Lower leg skin (tissue), 4 donors: ENCODE data around the gene OGFOD2. TPM values are rescaled to one million over a fixed set of nuclear protein-coding genes. Genes with fewer than 3 reads are reported as not detected.

Experiments used
- DNase-seq, 2 donors: peaks; one replicate each; pipeline ENCODE4 v3.0.0-alpha.2; 2019; ENCODE audit warnings: low spot score in 2 of 2
- H3K4me3 ChIP-seq: fragments of 200-600 bp; sonication (generic); 2 replicates; pipeline ENCODE4 v1.5.1; 2017; ENCODE audit warnings: mild to moderate bottlenecking, low read depth; ENCODE audit not compliant: poor library complexity, severe bottlenecking
- CTCF ChIP-seq, 3 donors: fragments of 450-650 bp; IDR thresholded peaks; one replicate each; pipeline ENCODE4 v1.5.1; 2016; ENCODE audit warnings: antibody characterized with exemption in 3 of 3, mild to moderate bottlenecking in 3 of 3, moderate library complexity in 2 of 3
- POLR2A ChIP-seq, 2 donors: fragments of 450-650 bp; IDR thresholded peaks; one replicate each; pipeline ENCODE4 v1.6.1; 2016 to 2017; ENCODE audit warnings: antibody characterized with exemption in 2 of 2, mild to moderate bottlenecking in 1 of 2, moderate library complexity in 1 of 2
- WGBS, 2 donors: methylation state at CpG; one replicate each; pipeline ENCODE4 v1.1.5; 2018; 5-methylcytosine and 5-hydroxymethylcytosine counted together
- intact Hi-C: fragments of 100-400 bp; cut with DNase I; formaldehyde crosslinking; loops from one replicate; pipeline ENCODE4 v1.15.0; 2023; ENCODE audit warnings: low total_unique reads
- total RNA-seq, 4 donors: library from RNA; depleted of rRNA; stranded (reverse); fragments of >200 nt; gene quantifications; one replicate each; pipeline ENCODE4 v1.1.0, GENCODE V29; 2016

The OGFOD2 gene
- total RNA-seq, 4 donors from 2014 or later, result 6.6 to 14.1 (median 13.0) TPM

GRCh38 chr12:123000578-123000977 is 25.5 kb downstream of the OGFOD2 start:
- TF ChIP-seq CTCF (IDR thresholded peaks at IDR 0.05) (no peak), POLR2A (IDR thresholded peaks at IDR 0.05) (no peak)
- DNase-seq, result no peak
- WGBS, 2 donors, result 91 to 96% methylated on average over 9 of the region's 10 CpGs
- intact Hi-C loops, result no loop called here
- no peak overlapping the region for H3K4me3 ChIP-seq

DNA sequence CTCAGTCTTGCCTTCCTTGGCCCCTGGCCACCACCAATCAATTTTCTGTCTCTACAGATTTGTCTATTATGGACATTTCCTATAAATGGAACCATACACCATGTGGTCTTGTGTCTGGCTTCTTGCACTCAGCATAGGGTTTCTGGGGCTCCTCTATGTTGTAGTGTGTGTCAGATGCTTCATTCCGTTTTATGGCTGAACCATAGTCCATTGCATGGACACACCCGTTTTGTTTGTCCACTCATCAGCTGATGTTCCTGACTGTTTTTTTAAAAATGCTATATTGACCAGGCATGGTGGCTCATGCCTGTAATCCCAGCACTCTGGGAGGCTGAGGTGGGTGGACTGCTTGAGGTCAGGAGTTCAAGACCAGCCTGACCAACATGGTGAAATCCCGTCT is 26.4 kb downstream of the OGFOD2 start:
- DNase-seq, result no peak
- intact Hi-C loops, result no loop called here
- WGBS, 2 donors, result 94 to 96% methylated on average over 3 of the region's 3 CpGs
- no peak for TF ChIP-seq POLR2A (IDR thresholded peaks at IDR 0.05)
- TF ChIP-seq CTCF (IDR thresholded peaks at IDR 0.05), result no peak
- H3K4me3 ChIP-seq, result no peak overlapping the region

- intact Hi-C loops, result no loop called here
- TF ChIP-seq POLR2A (IDR thresholded peaks at IDR 0.05) (no peak), CTCF (IDR thresholded peaks at IDR 0.05) (no peak)
- DNase-seq, result no peak
- 92 to 94% methylated on average over 6 of the region's 6 CpGs for WGBS, 2 donors
- no peak overlapping the region for H3K4me3 ChIP-seq
Observed at GRCh38 chr12:123003257-123003656, 28.2 kb downstream of the OGFOD2 start.

GRCh38 chr12:123004287-123004686 is 29.2 kb downstream of the OGFOD2 start:
- DNase-seq, result no peak
- intact Hi-C loops, result no loop called here
- H3K4me3 ChIP-seq, result no peak overlapping the region
- TF ChIP-seq POLR2A (IDR thresholded peaks at IDR 0.05), result no peak
- no peak for TF ChIP-seq CTCF (IDR thresholded peaks at IDR 0.05)
- 86% methylated on average over 14 of the region's 14 CpGs for WGBS, 2 donors

DNA sequence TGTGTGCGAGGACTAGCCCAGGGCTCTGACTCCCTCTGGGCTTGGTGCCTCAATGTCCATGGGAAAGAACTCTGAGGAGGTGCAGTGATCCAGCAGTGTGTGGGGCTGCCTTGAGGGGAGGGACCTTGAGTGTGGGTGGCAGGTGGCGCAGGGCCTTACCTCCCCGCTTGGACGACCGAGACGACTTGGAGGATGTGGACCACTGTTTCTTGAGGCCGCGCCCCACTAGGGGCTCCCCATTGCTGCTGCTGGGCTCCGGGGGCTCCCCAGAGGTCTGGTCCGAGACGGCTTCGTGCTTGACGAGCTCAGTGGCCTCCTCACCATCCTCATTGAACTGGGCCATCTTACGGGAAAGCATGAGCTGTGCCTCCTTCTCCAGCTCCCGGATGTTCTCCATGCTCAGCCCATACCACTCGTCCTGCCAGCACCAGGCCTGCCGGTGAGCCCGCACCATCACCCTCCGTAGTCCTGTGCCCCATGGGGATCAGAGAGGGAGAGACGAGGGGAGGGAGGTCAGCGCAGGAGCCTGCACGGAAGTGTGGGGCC is 30.1 kb downstream of the OGFOD2 start:
- intact Hi-C loops, result no loop called here
- no peak for DNase-seq
- WGBS, 2 donors, result 94 to 96% methylated on average over 20 to 21 of the region's 22 CpGs
- no peak for TF ChIP-seq POLR2A (IDR thresholded peaks at IDR 0.05)
- TF ChIP-seq CTCF (IDR thresholded peaks at IDR 0.05), result no peak
- H3K4me3 ChIP-seq, result no peak overlapping the region

GRCh38 chr12:123006977-123007376 is 31.9 kb downstream of the OGFOD2 start:
- no peak for TF ChIP-seq CTCF (IDR thresholded peaks at IDR 0.05)
- TF ChIP-seq POLR2A (IDR thresholded peaks at IDR 0.05), result no peak
- intact Hi-C loops, result no loop called here
- H3K4me3 ChIP-seq, result no peak overlapping the region
- WGBS, 2 donors, result 85% methylated on average over 12 of the region's 12 CpGs
- DNase-seq, result no peak
